Panc1 (cell line): ENCODE data around the gene PET100.

Experiments
- CTCF ChIP-seq: fragments of 450-650 bp; IDR thresholded peaks from 2 replicates; pipeline ENCODE4 v1.5.1; 2017; ENCODE audit warnings: mild to moderate bottlenecking
- POLR2AphosphoS5 ChIP-seq: IDR thresholded peaks from 2 replicates; pipeline ENCODE4 v1.6.1; 2012; ENCODE audit warnings: mild to moderate bottlenecking, low read depth, low read length, moderate library complexity
- REST ChIP-seq, 2 experiments: IDR thresholded peaks; 2 replicates each; pipeline ENCODE4 v1.6.1; 2011 to 2012; ENCODE audit warnings: low read depth in 2 of 2, control low read depth in 1 of 2, low read length in 1 of 2, mild to moderate bottlenecking in 1 of 2, moderate library complexity in 1 of 2; ENCODE audit not compliant: insufficient read depth in 1 of 2
- SIN3A ChIP-seq: IDR thresholded peaks from 2 replicates; pipeline ENCODE4 v1.6.1; 2012; ENCODE audit warnings: low read depth, mild to moderate bottlenecking, low read length, moderate library complexity, borderline replicate concordance; ENCODE audit not compliant: insufficient read depth
- TCF7L2 ChIP-seq: IDR thresholded peaks from 2 replicates; pipeline ENCODE4 v1.6.1; 2011; ENCODE audit warnings: mild to moderate bottlenecking, low read depth, low read length, inconsistent platforms

GRCh38 chr19:7628589-7629311 lies 843 bp upstream of the PET100 start:
- TF ChIP-seq CTCF: no peak
- no peak for TF ChIP-seq POLR2AphosphoS5
- no peak for TF ChIP-seq REST (IDR thresholded peaks at IDR 0.05; ENCODE audit: insufficient read depth in 1 of 2, low read depth in 2 of 2, low read length in 1 of 2)
- TF ChIP-seq SIN3A: no peak
- no peak for TF ChIP-seq TCF7L2
